Neutrophil (primary cell): Measurements from ENCODE around the gene KRT37.

Experiments used
- H3K27ac ChIP-seq: fragments of 200-600 bp; sonication (generic); 2 replicates; pipeline ENCODE4 v1.5.1; 2016; ENCODE audit warnings: mild to moderate bottlenecking, moderate library complexity
- H3K27me3 ChIP-seq: fragments of 200-600 bp; sonication (generic); 2 replicates; pipeline ENCODE4 v1.6.0; 2016; ENCODE audit warnings: mild to moderate bottlenecking
- H3K36me3 ChIP-seq: fragments of 200-600 bp; sonication (generic); 2 replicates; pipeline ENCODE4 v1.5.1; 2017
- H3K4me1 ChIP-seq, 2 experiments: fragments of 200-600 bp in 1 of 2; sonication (generic) in 1 of 2; 1 replicate in 1 of 2; 2 replicates in 1 of 2; pipeline versions ENCODE4 v1.5.1 to v1.6.1; 2013 to 2016; ENCODE audit warnings: low read depth in 1 of 2, low read length in 1 of 2, mild to moderate bottlenecking in 1 of 2, moderate library complexity in 1 of 2; ENCODE audit not compliant: control insufficient read depth in 1 of 2, insufficient read depth in 1 of 2
- H3K4me3 ChIP-seq, 2 experiments: fragments of 200-600 bp in 1 of 2; sonication (generic) in 1 of 2; 1 replicate in 1 of 2; 2 replicates in 1 of 2; pipeline ENCODE4 v1.5.1; 2013 to 2016; ENCODE audit warnings: low read depth in 1 of 2, low read length in 1 of 2, mild to moderate bottlenecking in 1 of 2, moderate library complexity in 1 of 2
- H3K9me3 ChIP-seq: fragments of 200-600 bp; sonication (generic); 2 replicates; pipeline ENCODE4 v1.5.1; 2016
- CTCF ChIP-seq: fragments of 200-600 bp; sonication (generic); IDR thresholded peaks from 2 replicates; pipeline ENCODE4 v1.5.1; 2016; ENCODE audit warnings: antibody characterized with exemption

Gene KRT37

GRCh38 chr17:41406205-41406604 is 18.2 kb downstream of the KRT37 start:
- Histone ChIP-seq H3K4me1 (no peaks in the 10 kb centered on the region), H3K4me3 (no peak overlapping the region), H3K9me3 (no peaks in the 10 kb centered on the region), H3K36me3 (no peaks in the 10 kb centered on the region), H3K27me3 (peaks cover 8% of the 10 kb centered on the region), H3K27ac (no peak overlapping the region)
- no peak for TF ChIP-seq CTCF

- no peak for TF ChIP-seq CTCF
- no peak overlapping the region for H3K27ac ChIP-seq
These were observed 20.2 kb downstream of the KRT37 start for GRCh38 chr17:41404024-41404671.

GRCh38 chr17:41403404-41404023 is 20.9 kb downstream of the KRT37 start:
- no peak for TF ChIP-seq CTCF
- H3K27me3 ChIP-seq = peaks cover 16% of the 10 kb centered on the region
- no peak overlapping the region for H3K27ac ChIP-seq

More at GRCh38 chr17:41404024-41404671, 20.2 kb downstream of the KRT37 start:
- Histone ChIP-seq H3K36me3 (no peaks in the 10 kb centered on the region), H3K4me1 (no peaks in the 10 kb centered on the region), H3K27me3 (peaks cover 16% of the 10 kb centered on the region), H3K4me3 (no peak overlapping the region), H3K9me3 (no peaks in the 10 kb centered on the region)

DNA sequence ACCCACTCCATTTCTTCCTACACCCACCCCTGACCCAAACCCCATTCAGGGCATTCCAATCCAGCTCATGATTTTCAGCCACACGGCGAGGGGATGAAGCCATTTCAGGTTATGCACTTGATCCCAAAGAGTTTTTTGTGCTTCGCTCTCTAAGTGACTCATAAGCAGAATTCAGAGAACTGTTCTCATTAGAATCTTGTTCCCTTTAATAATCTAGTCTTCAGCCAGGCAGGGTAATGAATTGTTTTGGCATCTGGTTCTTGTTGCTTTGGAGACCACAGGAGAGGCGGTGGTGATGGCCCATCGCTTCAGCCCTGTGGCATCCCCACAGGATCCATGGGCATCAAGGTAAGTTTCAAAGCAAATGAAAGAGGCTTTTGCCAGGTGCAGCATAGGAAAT is 22.2 kb downstream of the KRT37 start:
- Histone ChIP-seq H3K9me3 (no peaks in the 10 kb centered on the region), H3K27me3 (peaks cover 16% of the 10 kb centered on the region), H3K36me3 (no peaks in the 10 kb centered on the region), H3K27ac (no peak overlapping the region), H3K4me1 (no peaks in the 10 kb centered on the region), H3K4me3 (no peak overlapping the region)
- TF ChIP-seq CTCF = no peak

More at GRCh38 chr17:41403404-41404023, 20.9 kb downstream of the KRT37 start:
- H3K9me3 ChIP-seq = no peaks in the 10 kb centered on the region
- no peaks in the 10 kb centered on the region for H3K4me1 ChIP-seq
- H3K36me3 ChIP-seq = no peaks in the 10 kb centered on the region
- no peak overlapping the region for H3K4me3 ChIP-seq

GRCh38 chr17:41396996-41397660 is 27.3 kb downstream of the KRT37 start, which contains the start of gene KRT31:
TSS of gene KRT31 (minus strand) at chr17:41397608. CDS start at chr17:41397539, 69 bp downstream.
- Histone ChIP-seq H3K9me3 (no peaks in the 10 kb centered on the region), H3K4me3 (no peak within 1 kb of the TSS), H3K4me1 (no peaks in the 10 kb centered on the region), H3K27me3 (peaks cover 28% of the 10 kb centered on the region), H3K36me3 (no peaks in the 10 kb centered on the region), H3K27ac (no peak within 1 kb of the TSS)
- TF ChIP-seq CTCF = no peak
